K562 (cell line): ENCODE results near the gene RSRC1. TPM values are rescaled to one million over a fixed set of nuclear protein-coding genes. Genes with fewer than 3 reads are reported as not detected.

Experiments
- ARID2 ChIP-seq: fragments of 450-650 bp; IDR thresholded peaks from 2 replicates; pipeline ENCODE4 v1.6.1; 2017; ENCODE audit warnings: antibody characterized with exemption, mild to moderate bottlenecking
- FOSL1 ChIP-seq: fragments of 200-800 bp; sonication (Bioruptor generic); conservative IDR thresholded peaks from 2 replicates; pipeline ENCODE4 v1.6.1; 2016; ENCODE audit warnings: missing genetic modification characterization, missing compliant biosample characterization
- FOXJ2 ChIP-seq: fragments of 200-800 bp; sonication (Bioruptor generic); IDR thresholded peaks from 2 replicates; pipeline ENCODE4 v1.6.1; 2016; ENCODE audit warnings: missing genetic modification characterization, missing compliant biosample characterization
- SMAD4 ChIP-seq: fragments of 250-450 bp; sonication (Bioruptor Pico); conservative IDR thresholded peaks from 2 replicates; pipeline ENCODE4 v1.8.0; 2021; ENCODE audit warnings: inconsistent platforms, mild to moderate bottlenecking, moderate library complexity
- ZNF121 ChIP-seq: sonication (generic); formaldehyde crosslinking; conservative IDR thresholded peaks from 2 replicates; pipeline ENCODE4 v1.8.0; 2022; ENCODE audit warnings: missing genetic modification reagents
- polyA plus RNA-seq, 8 experiments: library from polyadenylated mRNA; depleted of rRNA in 4 of 8; stranded (reverse) in 5 of 8; unstranded in 3 of 8; fragments of >200 nt; fragmentation: Nextera tagmentation in 2 of 8; fragmentation: Illumina TruSeq in 1 of 8; extraction: Ambion mirVana in 2 of 8; extraction: Trizol in 1 of 8; gene quantifications; 2 replicates each; pipeline versions ENCODE4 v1.2.1 to v1.2.3, GENCODE V29; 2011 to 2014; ENCODE audit warnings: inconsistent platforms in 1 of 8, missing spikeins in 1 of 8
- total RNA-seq, 7 experiments: library from RNA; depleted of rRNA in 6 of 7; stranded (reverse); fragments of >200 nt in 6 of 7; fragmentation: Illumina TruSeq in 2 of 7; extraction: Trizol in 2 of 7; gene quantifications; 2 replicates each; pipeline versions ENCODE4 v1.2.1 to v1.2.3, GENCODE V29; 2011 to 2021; ENCODE audit warnings: low replicate concordance in 1 of 7
- TF ChIP-seq, protein P1 (sequence below): fragments of 450-650 bp; formaldehyde crosslinking; conservative IDR thresholded peaks from 2 replicates; pipeline ENCODE4 v1.4.0; 2022; ENCODE audit warnings: mild to moderate bottlenecking, missing genetic modification characterization
- TF ChIP-seq, protein P2 (sequence below), 3 experiments: IDR thresholded peaks in 2 of 3; conservative IDR thresholded peaks in 1 of 3; 2 replicates each; pipeline ENCODE4 v1.5.1; 2011 to 2012; ENCODE audit warnings: low read length in 3 of 3, mild to moderate bottlenecking in 3 of 3, control low read depth in 2 of 3, improper control_type of control experiment in 1 of 3, inconsistent platforms in 1 of 3, low read depth in 1 of 3, mixed read lengths in 1 of 3, moderate library complexity in 1 of 3; ENCODE audit not compliant: insufficient read depth in 2 of 3
- TF ChIP-seq, protein P3 (sequence below): IDR thresholded peaks from 2 replicates; pipeline ENCODE4 v1.6.1; 2011; ENCODE audit warnings: borderline replicate concordance, low read depth, mild to moderate bottlenecking, moderate library complexity, low read length; ENCODE audit not compliant: insufficient read depth, poor library complexity, severe bottlenecking

Gene RSRC1
- total and polyA plus RNA-seq, 9 of the 15 experiments (the other 6 are each of a cell fraction or from before 2014, with no cell fraction given) = 19.3 to 128 (median 75.5) TPM

DNA sequence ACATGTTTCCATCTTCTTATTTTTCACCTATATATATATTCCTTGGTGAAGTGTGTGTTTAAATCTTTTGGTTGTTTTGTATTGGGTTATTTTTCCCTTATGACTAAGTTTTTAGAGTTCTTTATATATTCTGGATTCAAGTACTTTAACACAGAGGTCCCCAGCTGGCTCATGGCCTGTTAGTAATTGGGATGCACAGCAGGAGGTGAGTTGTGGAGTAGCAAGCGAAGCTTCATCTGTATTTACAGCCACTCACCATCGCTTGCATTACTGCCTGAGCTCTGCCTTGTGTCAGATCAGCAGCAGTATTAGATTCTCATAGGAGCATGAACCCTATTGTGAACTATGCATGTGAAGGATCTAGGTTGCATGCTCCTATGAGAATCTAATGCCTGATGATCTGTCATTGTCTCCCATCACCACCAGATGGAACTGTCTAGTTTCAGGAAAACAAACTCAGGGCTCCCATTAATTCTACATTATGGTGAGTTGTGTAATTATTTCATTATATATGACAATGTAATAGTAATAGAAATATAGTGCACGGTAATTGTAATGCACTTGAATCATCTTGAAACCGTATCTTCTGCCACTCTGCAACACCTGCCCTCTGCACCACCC lies 151.6 kb downstream of the RSRC1 start (continued):
- TF ChIP-seq, protein P1, sequence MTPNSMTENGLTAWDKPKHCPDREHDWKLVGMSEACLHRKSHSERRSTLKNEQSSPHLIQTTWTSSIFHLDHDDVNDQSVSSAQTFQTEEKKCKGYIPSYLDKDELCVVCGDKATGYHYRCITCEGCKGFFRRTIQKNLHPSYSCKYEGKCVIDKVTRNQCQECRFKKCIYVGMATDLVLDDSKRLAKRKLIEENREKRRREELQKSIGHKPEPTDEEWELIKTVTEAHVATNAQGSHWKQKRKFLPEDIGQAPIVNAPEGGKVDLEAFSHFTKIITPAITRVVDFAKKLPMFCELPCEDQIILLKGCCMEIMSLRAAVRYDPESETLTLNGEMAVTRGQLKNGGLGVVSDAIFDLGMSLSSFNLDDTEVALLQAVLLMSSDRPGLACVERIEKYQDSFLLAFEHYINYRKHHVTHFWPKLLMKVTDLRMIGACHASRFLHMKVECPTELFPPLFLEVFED (CRISPR knock-in tag) = no peak
- TF ChIP-seq FOXJ2 (tag) = no peak
- TF ChIP-seq, protein P2, sequence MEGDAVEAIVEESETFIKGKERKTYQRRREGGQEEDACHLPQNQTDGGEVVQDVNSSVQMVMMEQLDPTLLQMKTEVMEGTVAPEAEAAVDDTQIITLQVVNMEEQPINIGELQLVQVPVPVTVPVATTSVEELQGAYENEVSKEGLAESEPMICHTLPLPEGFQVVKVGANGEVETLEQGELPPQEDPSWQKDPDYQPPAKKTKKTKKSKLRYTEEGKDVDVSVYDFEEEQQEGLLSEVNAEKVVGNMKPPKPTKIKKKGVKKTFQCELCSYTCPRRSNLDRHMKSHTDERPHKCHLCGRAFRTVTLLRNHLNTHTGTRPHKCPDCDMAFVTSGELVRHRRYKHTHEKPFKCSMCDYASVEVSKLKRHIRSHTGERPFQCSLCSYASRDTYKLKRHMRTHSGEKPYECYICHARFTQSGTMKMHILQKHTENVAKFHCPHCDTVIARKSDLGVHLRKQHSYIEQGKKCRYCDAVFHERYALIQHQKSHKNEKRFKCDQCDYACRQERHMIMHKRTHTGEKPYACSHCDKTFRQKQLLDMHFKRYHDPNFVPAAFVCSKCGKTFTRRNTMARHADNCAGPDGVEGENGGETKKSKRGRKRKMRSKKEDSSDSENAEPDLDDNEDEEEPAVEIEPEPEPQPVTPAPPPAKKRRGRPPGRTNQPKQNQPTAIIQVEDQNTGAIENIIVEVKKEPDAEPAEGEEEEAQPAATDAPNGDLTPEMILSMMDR (IDR thresholded peaks at IDR 0.05 in 2 of 3, conservative IDR thresholded peaks at IDR 0.05 in 1 of 3; ENCODE audit: insufficient read depth in 2 of 3, low read depth in 1 of 3, low read length in 3 of 3) = peak in 1 of 3 experiments; percentile 26; a peak in 2 of 6 replicates
- TF ChIP-seq, protein P3, sequence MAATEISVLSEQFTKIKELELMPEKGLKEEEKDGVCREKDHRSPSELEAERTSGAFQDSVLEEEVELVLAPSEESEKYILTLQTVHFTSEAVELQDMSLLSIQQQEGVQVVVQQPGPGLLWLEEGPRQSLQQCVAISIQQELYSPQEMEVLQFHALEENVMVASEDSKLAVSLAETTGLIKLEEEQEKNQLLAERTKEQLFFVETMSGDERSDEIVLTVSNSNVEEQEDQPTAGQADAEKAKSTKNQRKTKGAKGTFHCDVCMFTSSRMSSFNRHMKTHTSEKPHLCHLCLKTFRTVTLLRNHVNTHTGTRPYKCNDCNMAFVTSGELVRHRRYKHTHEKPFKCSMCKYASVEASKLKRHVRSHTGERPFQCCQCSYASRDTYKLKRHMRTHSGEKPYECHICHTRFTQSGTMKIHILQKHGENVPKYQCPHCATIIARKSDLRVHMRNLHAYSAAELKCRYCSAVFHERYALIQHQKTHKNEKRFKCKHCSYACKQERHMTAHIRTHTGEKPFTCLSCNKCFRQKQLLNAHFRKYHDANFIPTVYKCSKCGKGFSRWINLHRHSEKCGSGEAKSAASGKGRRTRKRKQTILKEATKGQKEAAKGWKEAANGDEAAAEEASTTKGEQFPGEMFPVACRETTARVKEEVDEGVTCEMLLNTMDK = no peak
- TF ChIP-seq SMAD4 = no peak
- no peak for TF ChIP-seq FOSL1
- no peak for TF ChIP-seq ZNF121
- no peak for TF ChIP-seq ARID2
